Choroid plexus epithelial cell (primary cell): ENCODE data around the gene IL26.

Source experiments
- DNase-seq: peaks from one replicate; pipeline ENCODE4 v3.0.0-alpha.2; 2010; ENCODE audit warnings: low read depth
- H3K4me3 ChIP-seq: 2 replicates; pipeline ENCODE4 v1.5.1; 2011; ENCODE audit warnings: low read depth, mild to moderate bottlenecking, control low read depth, low read length, moderate library complexity
- TF ChIP-seq, protein P1 (sequence below): conservative IDR thresholded peaks from 2 replicates; pipeline ENCODE4 v1.5.1; 2011; ENCODE audit warnings: low read depth, mild to moderate bottlenecking, control low read depth, inconsistent platforms, low read length, moderate library complexity

The IL26 gene, protein sequence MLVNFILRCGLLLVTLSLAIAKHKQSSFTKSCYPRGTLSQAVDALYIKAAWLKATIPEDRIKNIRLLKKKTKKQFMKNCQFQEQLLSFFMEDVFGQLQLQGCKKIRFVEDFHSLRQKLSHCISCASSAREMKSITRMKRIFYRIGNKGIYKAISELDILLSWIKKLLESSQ

GRCh38 chr12:68225576-68226476, at the start of gene IL26:
Gene IL26 (minus strand): TSS chr12:68225810. CDS start chr12:68225756, 54 bp downstream.
- H3K4me3 ChIP-seq = no peak within 1 kb of the TSS
- TF ChIP-seq, protein P1, sequence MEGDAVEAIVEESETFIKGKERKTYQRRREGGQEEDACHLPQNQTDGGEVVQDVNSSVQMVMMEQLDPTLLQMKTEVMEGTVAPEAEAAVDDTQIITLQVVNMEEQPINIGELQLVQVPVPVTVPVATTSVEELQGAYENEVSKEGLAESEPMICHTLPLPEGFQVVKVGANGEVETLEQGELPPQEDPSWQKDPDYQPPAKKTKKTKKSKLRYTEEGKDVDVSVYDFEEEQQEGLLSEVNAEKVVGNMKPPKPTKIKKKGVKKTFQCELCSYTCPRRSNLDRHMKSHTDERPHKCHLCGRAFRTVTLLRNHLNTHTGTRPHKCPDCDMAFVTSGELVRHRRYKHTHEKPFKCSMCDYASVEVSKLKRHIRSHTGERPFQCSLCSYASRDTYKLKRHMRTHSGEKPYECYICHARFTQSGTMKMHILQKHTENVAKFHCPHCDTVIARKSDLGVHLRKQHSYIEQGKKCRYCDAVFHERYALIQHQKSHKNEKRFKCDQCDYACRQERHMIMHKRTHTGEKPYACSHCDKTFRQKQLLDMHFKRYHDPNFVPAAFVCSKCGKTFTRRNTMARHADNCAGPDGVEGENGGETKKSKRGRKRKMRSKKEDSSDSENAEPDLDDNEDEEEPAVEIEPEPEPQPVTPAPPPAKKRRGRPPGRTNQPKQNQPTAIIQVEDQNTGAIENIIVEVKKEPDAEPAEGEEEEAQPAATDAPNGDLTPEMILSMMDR = no peak
- peak; percentile 54 for DNase-seq

DNA sequence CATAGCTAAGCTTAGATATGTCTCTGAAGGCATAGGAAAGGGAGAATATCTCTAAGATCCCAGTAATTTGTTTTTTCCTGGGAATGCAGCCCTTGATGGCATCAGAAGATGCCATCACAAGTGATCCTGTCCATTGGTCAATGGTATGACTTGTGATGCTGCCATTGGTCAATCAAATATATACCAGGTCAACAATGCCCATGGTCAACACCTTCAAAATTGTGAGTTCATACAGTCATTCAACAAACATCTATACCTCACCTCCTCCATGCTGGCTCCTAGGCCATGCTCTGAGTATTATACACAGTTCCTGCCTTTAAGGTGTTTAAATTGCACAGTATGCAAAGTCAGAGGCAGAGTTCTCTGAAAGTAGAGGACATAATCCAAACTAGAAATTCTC, 47.1 kb upstream of the IL26 start:
- TF ChIP-seq, protein P1 = no peak
- no peak for DNase-seq
- H3K4me3 ChIP-seq = no peak overlapping the region

- DNase-seq = peak; percentile 99
- H3K4me3 ChIP-seq = no peak overlapping the region
- TF ChIP-seq, protein P1 = no peak
These were observed 45.7 kb upstream of the IL26 start for GRCh38 chr12:68271346-68271745.

GRCh38 chr12:68270358-68270757, 44.7 kb upstream of the IL26 start:
- no peak for DNase-seq
- TF ChIP-seq, protein P1 = no peak
- no peak overlapping the region for H3K4me3 ChIP-seq

GRCh38 chr12:68269779-68270178, 44.2 kb upstream of the IL26 start:
- H3K4me3 ChIP-seq = no peak overlapping the region
- DNase-seq = no peak
- TF ChIP-seq, protein P1 = no peak

DNA sequence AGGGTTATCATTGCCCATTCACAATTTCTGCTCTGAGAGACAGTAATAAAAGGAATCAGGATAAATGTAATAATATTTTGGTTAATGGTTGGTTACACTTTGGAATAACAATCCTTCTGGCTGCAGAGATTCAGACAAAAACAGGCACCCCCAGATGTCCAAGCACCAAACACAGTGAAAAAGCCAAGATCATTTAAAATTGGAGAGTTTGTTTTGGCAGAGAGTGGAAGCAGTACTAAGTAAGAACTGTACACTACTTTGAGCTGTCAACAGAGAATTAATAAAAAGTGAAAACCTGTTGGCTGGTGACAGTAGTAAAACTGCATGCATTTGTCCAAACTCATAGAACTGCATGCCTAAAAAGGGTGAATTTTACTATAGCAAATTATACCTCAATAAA, 43.4 kb upstream of the IL26 start:
- TF ChIP-seq, protein P1 = no peak
- DNase-seq = no peak
- no peak overlapping the region for H3K4me3 ChIP-seq
